GM18951 (cell line): ENCODE results near the gene SLC35F2.
"Not testable (repeated sequence)": the region's sequence is repeated elsewhere in the genome, so short reads cannot be mapped to it uniquely, and the experiment has no call there.

Experiments
- POLR2A ChIP-seq: IDR thresholded peaks from 4 replicates; pipeline ENCODE4 v1.6.1; 2011; ENCODE audit warnings: mild to moderate bottlenecking; ENCODE audit not compliant: insufficient read length, insufficient read depth; ENCODE audit errors: extremely low read depth
- in situ Hi-C: fragments of 300-500 bp; cut with MboI; formaldehyde crosslinking; loops from one replicate; pipeline ENCODE4 v1.12.0; 2022; ENCODE audit warnings: low sequenced_read_pairs, mixed read lengths, inconsistent platforms; ENCODE audit not compliant: unreplicated experiment

SLC35F2 gene

GRCh38 chr11:107856180-107856980 lies 2.2 kb downstream of the SLC35F2 start:
- in situ Hi-C loops, result no loop called here
- no peak for TF ChIP-seq POLR2A

GRCh38 chr11:107853070-107853469 lies 5.5 kb downstream of the SLC35F2 start:
- in situ Hi-C loops, result no loop called here
- no peak for TF ChIP-seq POLR2A

- no peak for TF ChIP-seq POLR2A
- in situ Hi-C loops, result no loop called here
Observed at GRCh38 chr11:107851704-107852310, 6.8 kb downstream of the SLC35F2 start.

GRCh38 chr11:107849790-107850189 lies 8.8 kb downstream of the SLC35F2 start:
- in situ Hi-C loops, result no loop called here
- TF ChIP-seq POLR2A, result no peak

- in situ Hi-C loops, result no loop called here
Observed at GRCh38 chr11:107848345-107848744, 10.2 kb downstream of the SLC35F2 start.

GRCh38 chr11:107847184-107847583 lies 11.4 kb downstream of the SLC35F2 start:
- in situ Hi-C loops, result no loop called here

More at GRCh38 chr11:107848345-107848744, 10.2 kb downstream of the SLC35F2 start:
- no peak for TF ChIP-seq POLR2A

GRCh38 chr11:107844041-107844440 lies 14.5 kb downstream of the SLC35F2 start:
- no peak for TF ChIP-seq POLR2A
- in situ Hi-C loops, result no loop called here

More at GRCh38 chr11:107847184-107847583, 11.4 kb downstream of the SLC35F2 start:
- TF ChIP-seq POLR2A, result no peak

GRCh38 chr11:107842412-107843100 lies 16.0 kb downstream of the SLC35F2 start:
- no peak for TF ChIP-seq POLR2A

GRCh38 chr11:107840129-107840484 lies 18.5 kb downstream of the SLC35F2 start:
- no peak for TF ChIP-seq POLR2A
- in situ Hi-C loops, result no loop called here

More at GRCh38 chr11:107842412-107843100, 16.0 kb downstream of the SLC35F2 start:
- in situ Hi-C loops, result no loop called here

- in situ Hi-C loops, result no loop called here
- TF ChIP-seq POLR2A, result no peak
Observed at GRCh38 chr11:107836851-107837250, 21.7 kb downstream of the SLC35F2 start.

GRCh38 chr11:107834995-107835394 lies 23.6 kb downstream of the SLC35F2 start:
- no peak for TF ChIP-seq POLR2A
- in situ Hi-C loops, result no loop called here

GRCh38 chr11:107833926-107834325 lies 24.7 kb downstream of the SLC35F2 start:
- in situ Hi-C loops, result not testable (repeated sequence)

GRCh38 chr11:107830915-107831540 lies 27.6 kb downstream of the SLC35F2 start:
- in situ Hi-C loops, result no loop called here
- TF ChIP-seq POLR2A, result no peak
